A549 treated with Mapracorat at 1 μM for 4 hours (cell line): Measurements from ENCODE around the gene LRFN2. TPM values are rescaled to one million over a fixed set of nuclear protein-coding genes. Genes with fewer than 3 reads are reported as not detected.

Experiments
- total RNA-seq: library from RNA; stranded (reverse); fragments of 200-300 nt; extraction: Qiagen RNA extraction; gene quantifications from 5 replicates; pipeline ENCODE4 v1.2.3, GENCODE V29; 2022

Gene LRFN2
- total RNA-seq: not detected in 5 replicates

GRCh38 chr6:40587240-40588069 is at the start of gene LRFN2:
Gene LRFN2, minus strand, starts transcription at chr6:40587364.

